HG03039 (cell line): Measurements from ENCODE around the gene BTBD9.

Source experiments
- ATAC-seq: cut with Tn5 transposase; IDR thresholded peaks from one replicate; pipeline ENCODE4 v1.9.1; 2021; ENCODE audit warnings: mild to moderate bottlenecking, moderate library complexity; ENCODE audit not compliant: unreplicated experiment

BTBD9 gene

GRCh38 chr6:38269461-38270172, 370.1 kb downstream of the BTBD9 start:
- ATAC-seq, result no peak

- ATAC-seq, result no peak
These were observed 371.4 kb downstream of the BTBD9 start for GRCh38 chr6:38268342-38268741.

GRCh38 chr6:38266921-38267354, 372.8 kb downstream of the BTBD9 start:
- ATAC-seq, result no peak

- no peak for ATAC-seq
These were observed 375.1 kb downstream of the BTBD9 start for GRCh38 chr6:38264605-38265004.

- no peak for ATAC-seq
These were observed 377.1 kb downstream of the BTBD9 start for GRCh38 chr6:38262609-38263008.

- no peak for ATAC-seq
These were observed 377.7 kb downstream of the BTBD9 start for GRCh38 chr6:38262026-38262425.

GRCh38 chr6:38261626-38262025, 378.1 kb downstream of the BTBD9 start:
- no peak for ATAC-seq

GRCh38 chr6:38259736-38260135, 380.0 kb downstream of the BTBD9 start:
- ATAC-seq, result no peak

GRCh38 chr6:38248500-38249234, 391.1 kb downstream of the BTBD9 start:
- no peak for ATAC-seq

GRCh38 chr6:38245295-38245694, 394.4 kb downstream of the BTBD9 start:
- ATAC-seq, result no peak

GRCh38 chr6:38244869-38245268, 394.9 kb downstream of the BTBD9 start:
- no peak for ATAC-seq

GRCh38 chr6:38241200-38241871, 398.4 kb downstream of the BTBD9 start:
- ATAC-seq, result no peak

- ATAC-seq, result no peak
These were observed 399.8 kb downstream of the BTBD9 start for GRCh38 chr6:38239719-38240451.

- ATAC-seq, result no peak
These were observed 403.1 kb downstream of the BTBD9 start for GRCh38 chr6:38236631-38237030.

- ATAC-seq, result peak; percentile 55
These were observed 404.6 kb downstream of the BTBD9 start for GRCh38 chr6:38234934-38235682.

GRCh38 chr6:38234141-38234540, 405.6 kb downstream of the BTBD9 start:
- ATAC-seq, result no peak

GRCh38 chr6:38233161-38233791, 406.5 kb downstream of the BTBD9 start:
- ATAC-seq, result no peak

GRCh38 chr6:38225766-38226165, 414.0 kb downstream of the BTBD9 start:
- ATAC-seq, result no peak

GRCh38 chr6:38221251-38221650, 418.5 kb downstream of the BTBD9 start:
- ATAC-seq, result no peak
